ENCODE measurements around the gene HMGXB3. TPM values are rescaled to one million over a fixed set of nuclear protein-coding genes. Genes with fewer than 3 reads are reported as not detected.

Gene HMGXB3
- total RNA-seq, 2 donors from 2014 or later = 49.2 to 50.1 TPM

GRCh38 chr5:149969181-149969930, 31.2 kb upstream of the HMGXB3 start:
- no peak for ATAC-seq (ENCODE audit: insufficient number of reproducible peaks, low FRiP score, low read depth)
- DNase-seq (ENCODE audit: low spot score) = no peak

DNA sequence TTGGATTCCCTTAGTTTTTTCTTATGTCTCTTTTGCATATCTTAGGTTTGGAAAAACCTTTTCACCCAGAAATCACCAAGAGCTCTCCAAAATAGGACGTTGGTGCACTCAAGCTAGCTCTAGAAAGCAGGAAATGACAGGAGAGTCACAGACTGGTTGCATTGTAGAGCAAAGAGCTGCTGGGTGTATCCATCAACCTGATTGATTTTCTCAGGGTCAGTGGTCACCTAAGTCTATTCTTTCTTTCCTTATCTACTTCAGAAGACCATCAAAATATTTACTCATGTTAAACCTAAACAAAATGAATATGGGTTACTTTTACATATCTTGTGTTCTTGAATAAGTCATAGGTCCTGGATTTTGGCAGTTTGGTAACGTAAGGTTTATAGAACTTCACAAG, 25.1 kb upstream of the HMGXB3 start:
- Histone ChIP-seq H3K4me3 (no peak overlapping the region), H3K4me1 (ENCODE audit: control insufficient read depth in 1 of 2, low read depth in 2 of 2) (no peaks in the 10 kb centered on the region), H3K9me3 (no peaks in the 10 kb centered on the region), H3K36me3 (peaks cover 7% of the 10 kb centered on the region), H3K27ac (no peak overlapping the region), H3K27me3 (replicated peaks; ENCODE audit: insufficient read depth) (no peaks in the 10 kb centered on the region)
- ATAC-seq (ENCODE audit: insufficient number of reproducible peaks, low FRiP score, low read depth) (no peak), DNase-seq (ENCODE audit: low spot score) (no peak)
- TF ChIP-seq, protein P1, sequence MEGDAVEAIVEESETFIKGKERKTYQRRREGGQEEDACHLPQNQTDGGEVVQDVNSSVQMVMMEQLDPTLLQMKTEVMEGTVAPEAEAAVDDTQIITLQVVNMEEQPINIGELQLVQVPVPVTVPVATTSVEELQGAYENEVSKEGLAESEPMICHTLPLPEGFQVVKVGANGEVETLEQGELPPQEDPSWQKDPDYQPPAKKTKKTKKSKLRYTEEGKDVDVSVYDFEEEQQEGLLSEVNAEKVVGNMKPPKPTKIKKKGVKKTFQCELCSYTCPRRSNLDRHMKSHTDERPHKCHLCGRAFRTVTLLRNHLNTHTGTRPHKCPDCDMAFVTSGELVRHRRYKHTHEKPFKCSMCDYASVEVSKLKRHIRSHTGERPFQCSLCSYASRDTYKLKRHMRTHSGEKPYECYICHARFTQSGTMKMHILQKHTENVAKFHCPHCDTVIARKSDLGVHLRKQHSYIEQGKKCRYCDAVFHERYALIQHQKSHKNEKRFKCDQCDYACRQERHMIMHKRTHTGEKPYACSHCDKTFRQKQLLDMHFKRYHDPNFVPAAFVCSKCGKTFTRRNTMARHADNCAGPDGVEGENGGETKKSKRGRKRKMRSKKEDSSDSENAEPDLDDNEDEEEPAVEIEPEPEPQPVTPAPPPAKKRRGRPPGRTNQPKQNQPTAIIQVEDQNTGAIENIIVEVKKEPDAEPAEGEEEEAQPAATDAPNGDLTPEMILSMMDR (IDR thresholded peaks at IDR 0.05) = no peak

More at GRCh38 chr5:149969181-149969930, 31.2 kb upstream of the HMGXB3 start:
- Histone ChIP-seq H3K27me3 (replicated peaks; ENCODE audit: insufficient read depth) (no peaks in the 10 kb centered on the region), H3K4me3 (no peak overlapping the region), H3K36me3 (no peaks in the 10 kb centered on the region), H3K27ac (no peak overlapping the region), H3K4me1 (ENCODE audit: control insufficient read depth in 1 of 2, low read depth in 2 of 2) (no peaks in the 10 kb centered on the region), H3K9me3 (no peaks in the 10 kb centered on the region)
- TF ChIP-seq, protein P1 (IDR thresholded peaks at IDR 0.05) = no peak

GRCh38 chr5:149979896-149980295, 20.6 kb upstream of the HMGXB3 start:
- H3K4me1 ChIP-seq (ENCODE audit: control insufficient read depth in 1 of 2, low read depth in 2 of 2) = no peaks in the 10 kb centered on the region
- ATAC-seq (ENCODE audit: insufficient number of reproducible peaks, low FRiP score, low read depth) (no peak), DNase-seq (ENCODE audit: low spot score) (no peak)
- peaks cover 32% of the 10 kb centered on the region for H3K36me3 ChIP-seq
- TF ChIP-seq, protein P1 (IDR thresholded peaks at IDR 0.05) = no peak
- H3K4me3 ChIP-seq = no peak overlapping the region
- H3K27me3 ChIP-seq (replicated peaks; ENCODE audit: insufficient read depth) = no peaks in the 10 kb centered on the region
- no peak overlapping the region for H3K27ac ChIP-seq
- no peaks in the 10 kb centered on the region for H3K9me3 ChIP-seq

DNA sequence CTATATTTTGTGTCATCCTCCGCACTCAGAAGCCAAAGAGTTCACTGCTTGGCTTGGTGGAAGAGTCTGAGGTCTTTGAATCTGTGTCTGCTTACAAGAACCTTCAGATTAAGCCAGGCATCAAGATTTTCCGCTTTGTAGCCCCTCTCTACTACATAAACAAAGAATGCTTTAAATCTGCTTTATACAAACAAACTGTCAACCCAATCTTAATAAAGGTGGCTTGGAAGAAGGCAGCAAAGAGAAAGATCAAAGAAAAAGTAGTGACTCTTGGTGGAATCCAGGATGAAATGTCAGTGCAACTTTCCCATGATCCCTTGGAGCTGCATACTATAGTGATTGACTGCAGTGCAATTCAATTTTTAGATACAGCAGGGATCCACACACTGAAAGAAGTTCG, 19.3 kb upstream of the HMGXB3 start:
- Histone ChIP-seq H3K36me3 (peaks cover 32% of the 10 kb centered on the region), H3K4me3 (no peak overlapping the region), H3K4me1 (ENCODE audit: control insufficient read depth in 1 of 2, low read depth in 2 of 2) (no peaks in the 10 kb centered on the region), H3K27ac (no peak overlapping the region), H3K9me3 (no peaks in the 10 kb centered on the region), H3K27me3 (replicated peaks; ENCODE audit: insufficient read depth) (no peaks in the 10 kb centered on the region)
- ATAC-seq (ENCODE audit: insufficient number of reproducible peaks, low FRiP score, low read depth) (no peak), DNase-seq (ENCODE audit: low spot score) (no peak)
- TF ChIP-seq, protein P1 (IDR thresholded peaks at IDR 0.05) = no peak

- ATAC-seq (ENCODE audit: insufficient number of reproducible peaks, low FRiP score, low read depth) = no peak
Measured at GRCh38 chr5:149982505-149982904, 18.0 kb upstream of the HMGXB3 start.

More at GRCh38 chr5:149982505-149982904, 18.0 kb upstream of the HMGXB3 start:
- no peaks in the 10 kb centered on the region for H3K9me3 ChIP-seq
- no peaks in the 10 kb centered on the region for H3K4me1 ChIP-seq (ENCODE audit: control insufficient read depth in 1 of 2, low read depth in 2 of 2)
- TF ChIP-seq, protein P1 (IDR thresholded peaks at IDR 0.05) = no peak
- H3K36me3 ChIP-seq = peaks cover 32% of the 10 kb centered on the region
- no peak for DNase-seq (ENCODE audit: low spot score)
- no peaks in the 10 kb centered on the region for H3K27me3 ChIP-seq (replicated peaks; ENCODE audit: insufficient read depth)
- H3K27ac ChIP-seq = no peak overlapping the region
- no peak overlapping the region for H3K4me3 ChIP-seq
